Stimulated activated CD8-positive, alpha-beta memory T cell treated with anti-CD3 and anti-CD28 coated beads, Interleukin-7, amount 100 ng/mL, for 24 hours (primary cell): Measurements from ENCODE around the gene LILRB3.
"Not testable (repeated sequence)": the region's sequence is repeated elsewhere in the genome, so short reads cannot be mapped to it uniquely, and the experiment has no call there.

ENCODE experiments used
- DNase-seq: peaks from one replicate; pipeline ENCODE4 v3.0.0-alpha.2; 2020; ENCODE audit warnings: low read depth

The LILRB3 gene

GRCh38 chr19:54189735-54190502 is 32.9 kb downstream of the LILRB3 start:
- peak; percentile 100 for DNase-seq

GRCh38 chr19:54189145-54189734 is 33.6 kb downstream of the LILRB3 start, which contains the start of gene MBOAT7:
Gene MBOAT7 (minus strand): TSS chr19:54189580. CDS start chr19:54188508, 1,072 bp downstream.
- DNase-seq: no peak

- no peak for DNase-seq
Observed at GRCh38 chr19:54188215-54188871, 34.5 kb downstream of the LILRB3 start.

- DNase-seq: no peak
Observed at GRCh38 chr19:54186934-54187381, 35.8 kb downstream of the LILRB3 start.

- DNase-seq: no peak
Observed at GRCh38 chr19:54186351-54186750, 36.5 kb downstream of the LILRB3 start.

GRCh38 chr19:54183431-54183830 is 39.4 kb downstream of the LILRB3 start:
- DNase-seq: no peak

GRCh38 chr19:54181894-54182293 is 40.9 kb downstream of the LILRB3 start:
- DNase-seq: not testable (repeated sequence)

- no peak for DNase-seq
Observed at GRCh38 chr19:54180691-54181091, 42.1 kb downstream of the LILRB3 start.

- no peak for DNase-seq
Observed at GRCh38 chr19:54179921-54180461, 42.8 kb downstream of the LILRB3 start.

GRCh38 chr19:54179262-54179852 is 43.5 kb downstream of the LILRB3 start:
- DNase-seq: no peak

- no peak for DNase-seq
Observed at GRCh38 chr19:54178581-54179261, 44.1 kb downstream of the LILRB3 start.

- DNase-seq: no peak
Observed at GRCh38 chr19:54173951-54174834, 48.6 kb downstream of the LILRB3 start.

GRCh38 chr19:54173359-54173699 is 49.5 kb downstream of the LILRB3 start:
- no peak for DNase-seq

GRCh38 chr19:54172471-54173358 is 50.1 kb downstream of the LILRB3 start, which contains the start of gene TMC4:
Gene TMC4 (minus strand): TSS chr19:54173160. CDS start chr19:54173117, 43 bp downstream.
- no peak for DNase-seq

GRCh38 chr19:54171736-54172431 is 50.9 kb downstream of the LILRB3 start:
- DNase-seq: not testable (repeated sequence)

GRCh38 chr19:54169149-54169740 is 53.6 kb downstream of the LILRB3 start:
- no peak for DNase-seq

- peak; percentile 95 for DNase-seq
Observed at GRCh38 chr19:54168174-54168917, 54.5 kb downstream of the LILRB3 start.
